ENCODE data around the gene PITX2. TPM values are rescaled to one million over a fixed set of nuclear protein-coding genes. Genes with fewer than 3 reads are reported as not detected.

Gene PITX2
- total and polyA plus RNA-seq, 2 of the 13 experiments (the other 11 are each of a cell fraction or from before 2014, with no cell fraction given), result not detected

DNA sequence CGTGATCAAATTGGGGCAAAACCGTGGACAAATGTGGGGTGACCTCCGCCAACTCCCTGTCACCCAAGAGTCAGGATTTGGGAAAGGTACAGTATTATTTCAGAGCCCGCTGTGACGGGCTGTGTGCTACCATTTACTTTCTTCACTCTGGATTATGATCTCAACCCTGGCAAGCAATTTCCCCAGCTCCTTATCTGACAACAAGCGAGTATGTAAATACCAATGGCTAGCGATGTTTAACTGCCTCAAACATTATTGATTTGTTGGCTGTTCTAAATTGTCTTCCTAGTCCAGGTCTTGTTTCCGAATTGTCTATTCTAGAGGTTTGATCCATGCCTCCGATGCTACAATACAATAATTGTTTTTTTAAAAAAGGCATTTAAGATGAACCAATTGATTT, 17.7 kb upstream of the PITX2 start (continued):
- peak in 1 of 2 experiments; percentile 12; a peak in 1 of 4 replicates for TF ChIP-seq REST (IDR thresholded peaks at IDR 0.05; ENCODE audit: borderline replicate concordance in 1 of 2, low read depth in 1 of 2, low read length in 2 of 2)
- 0 out of 2 replicates have a peak, but pooled peaks have one; percentile 20 for TF ChIP-seq FOXO1 (CRISPR knock-in tag; IDR thresholded peaks at IDR 0.05)
- TF ChIP-seq NR2F6 (IDR thresholded peaks at IDR 0.05), result peak; percentile 32; the same call in 1 of the 2 replicates
- no peak for TF ChIP-seq NR2F6 (CRISPR knock-in tag; IDR thresholded peaks at IDR 0.05)
- no peak for TF ChIP-seq KLF13 (CRISPR knock-in tag; IDR thresholded peaks at IDR 0.05)
- TF ChIP-seq POGZ (CRISPR knock-in tag; IDR thresholded peaks at IDR 0.05), result peak; percentile 38; the same call in 1 of the 2 replicates
- TF ChIP-seq ZNF44 (CRISPR knock-in tag; IDR thresholded peaks at IDR 0.05), result no peak
- peak; percentile 14; the same call in 1 of the 2 replicates for TF ChIP-seq CREM (IDR thresholded peaks at IDR 0.05)
- no peak for TF ChIP-seq CREM (CRISPR knock-in tag; IDR thresholded peaks at IDR 0.05)
- TF ChIP-seq SOX6 (IDR thresholded peaks at IDR 0.05), result no peak
- peak; percentile 66; the same call in 1 of the 2 replicates for TF ChIP-seq SOX6 (CRISPR knock-in tag; IDR thresholded peaks at IDR 0.05)
- TF ChIP-seq CEBPG (CRISPR knock-in tag; IDR thresholded peaks at IDR 0.05), result no peak
- TF ChIP-seq, protein P1, sequence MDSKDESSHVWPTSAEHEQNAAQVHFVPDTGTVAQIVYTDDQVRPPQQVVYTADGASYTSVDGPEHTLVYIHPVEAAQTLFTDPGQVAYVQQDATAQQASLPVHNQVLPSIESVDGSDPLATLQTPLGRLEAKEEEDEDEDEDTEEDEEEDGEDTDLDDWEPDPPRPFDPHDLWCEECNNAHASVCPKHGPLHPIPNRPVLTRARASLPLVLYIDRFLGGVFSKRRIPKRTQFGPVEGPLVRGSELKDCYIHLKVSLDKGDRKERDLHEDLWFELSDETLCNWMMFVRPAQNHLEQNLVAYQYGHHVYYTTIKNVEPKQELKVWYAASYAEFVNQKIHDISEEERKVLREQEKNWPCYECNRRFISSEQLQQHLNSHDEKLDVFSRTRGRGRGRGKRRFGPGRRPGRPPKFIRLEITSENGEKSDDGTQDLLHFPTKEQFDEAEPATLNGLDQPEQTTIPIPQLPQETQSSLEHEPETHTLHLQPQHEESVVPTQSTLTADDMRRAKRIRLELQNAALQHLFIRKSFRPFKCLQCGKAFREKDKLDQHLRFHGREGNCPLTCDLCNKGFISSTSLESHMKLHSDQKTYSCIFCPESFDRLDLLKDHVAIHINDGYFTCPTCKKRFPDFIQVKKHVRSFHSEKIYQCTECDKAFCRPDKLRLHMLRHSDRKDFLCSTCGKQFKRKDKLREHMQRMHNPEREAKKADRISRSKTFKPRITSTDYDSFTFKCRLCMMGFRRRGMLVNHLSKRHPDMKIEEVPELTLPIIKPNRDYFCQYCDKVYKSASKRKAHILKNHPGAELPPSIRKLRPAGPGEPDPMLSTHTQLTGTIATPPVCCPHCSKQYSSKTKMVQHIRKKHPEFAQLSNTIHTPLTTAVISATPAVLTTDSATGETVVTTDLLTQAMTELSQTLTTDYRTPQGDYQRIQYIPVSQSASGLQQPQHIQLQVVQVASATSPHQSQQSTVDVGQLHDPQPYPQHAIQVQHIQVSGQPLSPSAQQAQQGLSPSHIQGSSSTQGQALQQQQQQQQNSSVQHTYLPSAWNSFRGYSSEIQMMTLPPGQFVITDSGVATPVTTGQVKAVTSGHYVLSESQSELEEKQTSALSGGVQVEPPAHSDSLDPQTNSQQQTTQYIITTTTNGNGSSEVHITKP (CRISPR knock-in tag; IDR thresholded peaks at IDR 0.05; ENCODE audit: low read depth), result no peak
- TF ChIP-seq NONO (IDR thresholded peaks at IDR 0.05), result no peak
- TF ChIP-seq NONO (CRISPR knock-in tag; conservative IDR thresholded peaks at IDR 0.05), result no peak
- TF ChIP-seq KAT2B (IDR thresholded peaks at IDR 0.05; ENCODE audit: borderline replicate concordance, low read depth, low read length), result peak; percentile 44; the same call in 1 of the 2 replicates
- TF ChIP-seq, protein P2, sequence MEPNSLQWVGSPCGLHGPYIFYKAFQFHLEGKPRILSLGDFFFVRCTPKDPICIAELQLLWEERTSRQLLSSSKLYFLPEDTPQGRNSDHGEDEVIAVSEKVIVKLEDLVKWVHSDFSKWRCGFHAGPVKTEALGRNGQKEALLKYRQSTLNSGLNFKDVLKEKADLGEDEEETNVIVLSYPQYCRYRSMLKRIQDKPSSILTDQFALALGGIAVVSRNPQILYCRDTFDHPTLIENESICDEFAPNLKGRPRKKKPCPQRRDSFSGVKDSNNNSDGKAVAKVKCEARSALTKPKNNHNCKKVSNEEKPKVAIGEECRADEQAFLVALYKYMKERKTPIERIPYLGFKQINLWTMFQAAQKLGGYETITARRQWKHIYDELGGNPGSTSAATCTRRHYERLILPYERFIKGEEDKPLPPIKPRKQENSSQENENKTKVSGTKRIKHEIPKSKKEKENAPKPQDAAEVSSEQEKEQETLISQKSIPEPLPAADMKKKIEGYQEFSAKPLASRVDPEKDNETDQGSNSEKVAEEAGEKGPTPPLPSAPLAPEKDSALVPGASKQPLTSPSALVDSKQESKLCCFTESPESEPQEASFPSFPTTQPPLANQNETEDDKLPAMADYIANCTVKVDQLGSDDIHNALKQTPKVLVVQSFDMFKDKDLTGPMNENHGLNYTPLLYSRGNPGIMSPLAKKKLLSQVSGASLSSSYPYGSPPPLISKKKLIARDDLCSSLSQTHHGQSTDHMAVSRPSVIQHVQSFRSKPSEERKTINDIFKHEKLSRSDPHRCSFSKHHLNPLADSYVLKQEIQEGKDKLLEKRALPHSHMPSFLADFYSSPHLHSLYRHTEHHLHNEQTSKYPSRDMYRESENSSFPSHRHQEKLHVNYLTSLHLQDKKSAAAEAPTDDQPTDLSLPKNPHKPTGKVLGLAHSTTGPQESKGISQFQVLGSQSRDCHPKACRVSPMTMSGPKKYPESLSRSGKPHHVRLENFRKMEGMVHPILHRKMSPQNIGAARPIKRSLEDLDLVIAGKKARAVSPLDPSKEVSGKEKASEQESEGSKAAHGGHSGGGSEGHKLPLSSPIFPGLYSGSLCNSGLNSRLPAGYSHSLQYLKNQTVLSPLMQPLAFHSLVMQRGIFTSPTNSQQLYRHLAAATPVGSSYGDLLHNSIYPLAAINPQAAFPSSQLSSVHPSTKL (CRISPR knock-in tag; IDR thresholded peaks at IDR 0.05), result peak; percentile 85
- TF ChIP-seq RFX3 (CRISPR knock-in tag; IDR thresholded peaks at IDR 0.05), result no peak
- TF ChIP-seq CEBPB (IDR thresholded peaks at IDR 0.05; ENCODE audit: borderline replicate concordance, low read depth, low read length), result no peak
- TF ChIP-seq FOXK1 (CRISPR knock-in tag; IDR thresholded peaks at IDR 0.05; ENCODE audit: borderline replicate concordance, low read depth), result 0 out of 2 replicates have a peak, but pooled peaks have one; percentile 13
- TF ChIP-seq SOX13 (IDR thresholded peaks at IDR 0.05), result no peak
- TF ChIP-seq SOX13 (CRISPR knock-in tag; conservative IDR thresholded peaks at IDR 0.05 in 1 of 2, IDR thresholded peaks at IDR 0.05 in 1 of 2), result peak in 1 of 2 experiments; percentile 43; a peak in 2 of 4 replicates
